ENCODE measurements around the gene SLC46A3.
A peak's percentile ranks its signal among the peaks of the same experiment; 100 is the strongest.

The SLC46A3 gene

GRCh38 chr13:28658796-28659620 is 59.8 kb downstream of the SLC46A3 start, which contains the start of gene POMP (continued):
- TF ChIP-seq ZNF510 (tag by site-specific recombination; IDR thresholded peaks at IDR 0.05; ENCODE audit: insufficient replicate concordance) (no peak), IKZF3 (tag by site-specific recombination; IDR thresholded peaks at IDR 0.05) (peak; percentile 74), ZNF174 (tag by site-specific recombination; IDR thresholded peaks at IDR 0.05) (no peak)

GRCh38 chr13:28658539-28658795 is 60.3 kb downstream of the SLC46A3 start:
- POLR2A ChIA-PET, result interaction anchor here (0.6 to 1.4 kb wide), 4 partner anchors 11 to 696 kb away, joined by 3 to 11 read pairs (median 5); no protein-coding TSS in a partner anchor
- H3K9me3 ChIP-seq (ENCODE audit: control insufficient read depth, insufficient read depth, low read depth, low read length), result no peaks in the 10 kb centered on the region

GRCh38 chr13:28657784-28658538 is 60.8 kb downstream of the SLC46A3 start:
- ChIA-PET POLR2A (interaction anchor here (0.6 to 1.4 kb wide), 3 partner anchors 18 to 696 kb away, joined by 4 to 11 read pairs (median 6); no protein-coding TSS in a partner anchor), CTCF (no interaction called here)
- Histone ChIP-seq H3K4me3 (ENCODE audit: low read depth, low read length) (peak overlapping the region; percentile 91), H3K36me3 (ENCODE audit: control insufficient read depth in 2 of 2, insufficient read depth in 1 of 2, low read length in 2 of 2) (peaks cover 5 to 27% of the 10 kb centered on the region in 2 experiments; a peak in 2 of 3 replicates), H3K9me3 (ENCODE audit: control insufficient read depth, insufficient read depth, low read depth, low read length) (no peaks in the 10 kb centered on the region), H3K4me1 (ENCODE audit: control insufficient read depth, insufficient read depth, low read length) (no peaks in the 10 kb centered on the region), H3K27ac (ENCODE audit: extremely low read depth, low read depth, low read length) (peak overlapping the region; percentile 84)
- TF ChIP-seq ZNF362 (tag by site-specific recombination; IDR thresholded peaks at IDR 0.05) (no peak), ZSCAN18 (tag by site-specific recombination; IDR thresholded peaks at IDR 0.05) (no peak), ZNF155 (tag by site-specific recombination; IDR thresholded peaks at IDR 0.05) (no peak), KLF16 (tag by site-specific recombination; IDR thresholded peaks at IDR 0.05) (no peak), TSHZ1 (tag by site-specific recombination; IDR thresholded peaks at IDR 0.05; ENCODE audit: borderline replicate concordance) (no peak), ZIC2 (tag by site-specific recombination; IDR thresholded peaks at IDR 0.05) (no peak), ZSCAN30 (tag by site-specific recombination; IDR thresholded peaks at IDR 0.05) (no peak), ZNF792 (tag by site-specific recombination; IDR thresholded peaks at IDR 0.05) (no peak), ZNF146 (tag by site-specific recombination; IDR thresholded peaks at IDR 0.05) (no peak), ZNF600 (tag by site-specific recombination; IDR thresholded peaks at IDR 0.05) (0 out of 2 replicates have a peak, but pooled peaks have one; percentile 56), ZNF449 (tag by site-specific recombination; IDR thresholded peaks at IDR 0.05) (no peak), WT1 (tag by site-specific recombination; IDR thresholded peaks at IDR 0.05) (no peak)

More at GRCh38 chr13:28658539-28658795, 60.3 kb downstream of the SLC46A3 start:
- H3K4me1 ChIP-seq (ENCODE audit: control insufficient read depth, insufficient read depth, low read length), result no peaks in the 10 kb centered on the region
- H3K27ac ChIP-seq (ENCODE audit: extremely low read depth, low read depth, low read length), result peak overlapping the region; percentile 84
- peaks cover 5 to 32% of the 10 kb centered on the region in 2 experiments; a peak in 2 of 3 replicates for H3K36me3 ChIP-seq (ENCODE audit: control insufficient read depth in 2 of 2, insufficient read depth in 1 of 2, low read length in 2 of 2)
- no peak for TF ChIP-seq SP7 (tag by site-specific recombination; IDR thresholded peaks at IDR 0.05)
- no peak for TF ChIP-seq ZFP69B (tag by site-specific recombination; IDR thresholded peaks at IDR 0.05)
- TF ChIP-seq ZBTB20 (tag by site-specific recombination; IDR thresholded peaks at IDR 0.05), result no peak
- no peak for TF ChIP-seq ZNF560 (tag by site-specific recombination; IDR thresholded peaks at IDR 0.05; ENCODE audit: borderline replicate concordance)
- TF ChIP-seq ZNF280C (tag by site-specific recombination; IDR thresholded peaks at IDR 0.05), result no peak
- no peak for TF ChIP-seq ZNF501 (tag by site-specific recombination; IDR thresholded peaks at IDR 0.05)
- CTCF ChIA-PET, result interaction anchor here (0.7 kb wide), 2 partner anchors 60 to 482 kb away, joined by 3 read pairs; no protein-coding TSS in a partner anchor
- H3K4me3 ChIP-seq (ENCODE audit: low read depth, low read length), result peak overlapping the region; percentile 91
